ENCODE measurements around the gene TASOR2.

TASOR2 gene

GRCh38 chr10:5684971-5685763 lies 529 bp downstream of the TASOR2 start:
- peak; percentile 65 for DNase-seq (ENCODE audit: low spot score)

GRCh38 chr10:5685764-5686240 lies 1.2 kb downstream of the TASOR2 start:
- no peak for DNase-seq (ENCODE audit: low spot score)

DNA sequence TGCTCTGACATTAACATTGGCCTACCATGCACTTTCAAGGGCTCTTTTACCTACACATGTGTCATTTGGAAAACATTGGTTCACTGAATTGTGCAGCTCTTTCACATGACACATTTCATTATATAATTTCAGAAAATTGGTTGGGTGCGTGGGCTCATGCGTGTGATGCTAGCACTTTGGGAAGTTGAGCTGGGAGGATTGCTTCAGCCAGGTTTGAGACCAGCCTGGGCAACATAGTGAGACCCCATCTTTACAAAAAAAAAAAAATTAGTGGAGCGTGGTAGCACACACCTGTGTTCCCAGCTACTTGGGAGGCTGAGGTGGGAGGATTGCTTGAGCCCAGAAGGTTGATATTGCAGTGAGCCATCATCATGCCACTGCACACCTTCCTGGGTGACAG lies 3.9 kb downstream of the TASOR2 start:
- no peak for DNase-seq (ENCODE audit: low spot score)

DNA sequence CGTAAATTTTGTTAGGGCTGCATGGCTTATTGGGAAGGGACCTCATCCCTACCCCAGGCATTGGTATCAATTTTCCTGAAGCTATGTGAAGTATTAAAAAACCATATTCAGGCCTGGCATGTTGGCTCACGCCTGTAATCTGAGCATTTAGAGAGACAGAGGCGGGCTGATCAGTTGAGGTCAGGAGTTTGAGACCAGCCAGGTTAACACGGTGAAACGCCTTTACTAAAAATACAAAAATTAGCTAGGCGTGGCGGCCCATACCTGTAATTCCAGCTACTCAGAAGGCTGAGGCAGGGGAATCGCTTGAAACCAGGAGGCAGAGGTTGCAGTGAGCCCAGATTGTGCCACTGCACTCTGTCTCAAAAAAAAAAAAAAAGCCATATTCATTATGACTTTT lies 7.1 kb downstream of the TASOR2 start:
- no peak for DNase-seq (ENCODE audit: low spot score)

DNA sequence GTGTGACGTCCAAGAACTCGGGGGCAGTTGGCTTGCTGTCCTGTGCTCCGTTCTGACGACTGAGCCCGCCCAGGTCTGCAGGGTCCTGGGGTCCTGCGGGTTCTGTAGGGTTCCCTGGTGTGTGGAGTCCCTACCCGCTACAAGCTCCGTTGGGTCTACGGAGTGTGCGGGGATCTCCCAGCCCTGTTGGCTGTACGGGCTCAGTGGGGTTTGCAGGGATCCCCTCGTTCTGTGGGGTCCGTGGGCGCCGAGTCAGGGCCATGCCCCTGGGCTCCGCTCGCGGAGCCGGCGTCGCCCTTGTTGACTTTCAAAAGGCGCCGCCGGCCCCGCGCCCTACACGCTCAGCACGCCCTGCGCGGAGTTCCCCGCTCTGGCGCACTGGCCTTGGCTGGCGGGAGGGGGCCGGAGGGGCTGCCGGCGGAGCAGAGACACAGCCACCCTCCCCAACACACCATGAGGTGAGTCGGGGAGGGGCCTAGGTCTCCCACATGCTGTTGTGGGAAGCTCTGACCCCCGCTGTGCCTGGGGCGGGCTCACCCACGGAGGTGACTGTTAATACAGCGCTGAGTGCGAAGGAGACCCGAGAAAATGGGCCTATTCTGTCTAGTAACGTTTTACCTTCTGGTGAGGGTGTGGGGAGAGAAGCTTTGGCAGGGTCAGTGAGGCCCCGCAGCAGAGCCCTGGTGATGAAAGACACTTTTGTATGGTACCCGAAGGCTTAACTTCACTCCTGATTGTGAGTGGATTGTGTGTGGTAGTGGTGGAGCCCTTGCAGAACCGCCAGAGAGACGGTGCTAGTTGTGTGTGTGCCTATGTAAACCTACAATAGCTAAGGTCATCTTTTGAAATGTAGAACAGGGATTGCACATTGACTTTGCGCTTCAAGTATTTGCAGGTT lies 8.1 kb downstream of the TASOR2 start:
- peak; percentile 7 for DNase-seq (ENCODE audit: low spot score)

GRCh38 chr10:5694573-5694972 lies 9.9 kb downstream of the TASOR2 start:
- DNase-seq (ENCODE audit: low spot score), result no peak

DNA sequence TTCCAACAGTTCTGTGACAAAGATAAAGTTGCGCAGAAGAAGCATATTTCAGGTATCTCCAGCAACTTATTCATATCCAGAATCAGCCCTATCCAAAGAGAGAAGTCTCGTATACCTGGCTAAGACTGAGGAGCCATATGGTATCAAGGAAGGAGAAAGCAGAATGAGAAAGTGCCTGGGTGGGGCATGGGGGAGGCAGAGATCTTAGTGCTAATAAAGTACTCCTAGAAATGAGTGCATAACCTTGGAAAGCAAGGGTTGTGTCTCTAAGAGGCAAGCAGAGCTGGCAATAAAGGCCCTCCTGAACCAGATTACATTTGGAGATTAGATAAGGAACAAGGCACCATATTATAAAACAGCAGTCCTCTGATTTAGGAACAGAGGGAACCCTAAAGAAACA lies 12.7 kb downstream of the TASOR2 start:
- DNase-seq (ENCODE audit: low spot score), result no peak

DNA sequence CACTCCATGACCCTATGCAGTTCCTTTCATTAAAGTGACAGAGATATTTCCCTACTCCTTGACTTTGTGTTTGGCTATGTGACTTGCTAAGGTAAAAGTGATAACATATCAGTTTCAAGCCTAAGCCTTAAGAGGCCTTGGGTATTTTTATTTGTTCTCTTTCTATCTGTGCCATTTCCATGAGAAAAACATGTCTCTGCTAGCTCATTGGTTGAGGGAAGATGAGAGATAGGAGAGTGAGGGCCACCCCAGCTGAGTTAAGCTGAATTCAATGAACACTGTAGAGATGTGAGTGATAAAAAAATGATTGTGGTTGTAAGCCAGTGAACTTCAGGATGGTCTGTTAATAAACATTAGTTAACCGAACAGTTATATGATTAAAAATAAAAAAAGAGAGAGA lies 13.4 kb downstream of the TASOR2 start:
- no peak for DNase-seq (ENCODE audit: low spot score)

- no peak for DNase-seq (ENCODE audit: low spot score)
These were observed 23.7 kb downstream of the TASOR2 start for GRCh38 chr10:5708356-5708755.

DNA sequence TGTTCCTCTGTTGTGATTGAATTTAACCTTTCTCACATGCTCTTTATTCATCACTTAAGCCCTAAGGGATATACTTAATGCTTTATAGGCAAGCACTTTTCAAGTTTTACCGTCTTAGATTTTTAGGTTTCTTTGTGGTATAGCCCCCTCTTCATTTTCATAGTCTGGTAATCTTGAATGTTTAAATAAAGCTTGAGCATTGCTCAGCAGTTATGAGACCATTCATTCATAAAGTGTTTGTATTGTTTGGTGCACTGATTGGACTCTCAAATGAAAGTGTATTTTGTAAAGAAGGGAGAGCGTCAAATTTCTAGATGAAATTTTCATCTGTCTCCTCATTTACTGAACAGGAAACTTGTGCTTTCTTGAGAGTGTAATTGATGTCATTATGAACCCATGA lies 25.2 kb downstream of the TASOR2 start:
- no peak for DNase-seq (ENCODE audit: low spot score)

GRCh38 chr10:5710859-5711258 lies 26.2 kb downstream of the TASOR2 start:
- DNase-seq (ENCODE audit: low spot score), result no peak

DNA sequence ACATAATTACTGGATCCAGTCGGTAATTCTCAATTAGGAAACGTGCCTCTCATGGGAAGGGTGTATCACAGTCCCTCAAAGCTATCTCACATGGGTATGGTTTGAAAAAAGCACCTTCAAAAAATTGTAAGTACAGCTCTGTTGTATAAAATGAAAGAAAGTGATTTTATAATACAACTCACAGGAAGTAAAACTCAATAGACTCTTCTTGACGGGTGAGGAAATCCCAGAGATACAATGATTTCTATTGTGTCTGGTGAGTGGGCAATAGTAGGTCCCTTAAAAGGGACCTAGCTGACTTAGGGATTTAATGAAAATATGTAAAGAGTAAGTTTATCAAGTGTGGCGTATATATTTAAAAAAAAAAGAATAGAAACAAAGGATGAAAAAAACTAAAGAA lies 27.0 kb downstream of the TASOR2 start:
- DNase-seq (ENCODE audit: low spot score), result peak; percentile 7

DNA sequence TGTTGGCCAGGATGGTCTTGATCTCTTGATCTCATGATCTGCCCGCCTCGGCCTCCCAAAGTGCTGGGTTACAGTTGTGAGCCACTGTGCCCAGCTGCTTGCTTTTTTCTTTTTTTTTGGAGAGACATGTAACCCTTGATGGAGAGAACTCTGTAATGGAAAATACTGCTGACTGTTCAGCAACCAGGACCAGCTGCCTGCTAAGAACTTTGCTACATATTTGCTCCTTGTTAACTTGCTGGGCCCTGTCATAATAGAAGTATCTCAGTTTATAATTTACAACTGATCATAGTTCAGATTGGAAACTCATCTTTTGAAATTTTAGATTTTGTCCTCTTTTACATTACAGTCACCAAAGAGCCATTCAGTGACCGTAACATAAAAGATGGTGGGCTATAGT lies 34.9 kb downstream of the TASOR2 start:
- no peak for DNase-seq (ENCODE audit: low spot score)

GRCh38 chr10:5720182-5720581 lies 35.5 kb downstream of the TASOR2 start:
- no peak for DNase-seq (ENCODE audit: low spot score)

GRCh38 chr10:5723692-5724091 lies 39.1 kb downstream of the TASOR2 start:
- DNase-seq (ENCODE audit: low spot score), result no peak

GRCh38 chr10:5730766-5731165 lies 46.1 kb downstream of the TASOR2 start:
- no peak for DNase-seq (ENCODE audit: low spot score)

- no peak for DNase-seq (ENCODE audit: low spot score)
These were observed 46.9 kb downstream of the TASOR2 start for GRCh38 chr10:5731559-5731958.

GRCh38 chr10:5732141-5732540 lies 47.5 kb downstream of the TASOR2 start:
- no peak for DNase-seq (ENCODE audit: low spot score)

Measured in kidney capillary endothelial cell (primary cell).